Medulla oblongata (tissue), 1 donor: ENCODE results near the gene ZNF782.
"Not testable (repeated sequence)": the region's sequence is repeated elsewhere in the genome, so short reads cannot be mapped to it uniquely, and the experiment has no call there.

ENCODE experiments used
- DNase-seq: peaks from one replicate; pipeline ENCODE4 v3.0.0-alpha.2; 2015; ENCODE audit errors: extremely low spot score

ZNF782 gene

DNA sequence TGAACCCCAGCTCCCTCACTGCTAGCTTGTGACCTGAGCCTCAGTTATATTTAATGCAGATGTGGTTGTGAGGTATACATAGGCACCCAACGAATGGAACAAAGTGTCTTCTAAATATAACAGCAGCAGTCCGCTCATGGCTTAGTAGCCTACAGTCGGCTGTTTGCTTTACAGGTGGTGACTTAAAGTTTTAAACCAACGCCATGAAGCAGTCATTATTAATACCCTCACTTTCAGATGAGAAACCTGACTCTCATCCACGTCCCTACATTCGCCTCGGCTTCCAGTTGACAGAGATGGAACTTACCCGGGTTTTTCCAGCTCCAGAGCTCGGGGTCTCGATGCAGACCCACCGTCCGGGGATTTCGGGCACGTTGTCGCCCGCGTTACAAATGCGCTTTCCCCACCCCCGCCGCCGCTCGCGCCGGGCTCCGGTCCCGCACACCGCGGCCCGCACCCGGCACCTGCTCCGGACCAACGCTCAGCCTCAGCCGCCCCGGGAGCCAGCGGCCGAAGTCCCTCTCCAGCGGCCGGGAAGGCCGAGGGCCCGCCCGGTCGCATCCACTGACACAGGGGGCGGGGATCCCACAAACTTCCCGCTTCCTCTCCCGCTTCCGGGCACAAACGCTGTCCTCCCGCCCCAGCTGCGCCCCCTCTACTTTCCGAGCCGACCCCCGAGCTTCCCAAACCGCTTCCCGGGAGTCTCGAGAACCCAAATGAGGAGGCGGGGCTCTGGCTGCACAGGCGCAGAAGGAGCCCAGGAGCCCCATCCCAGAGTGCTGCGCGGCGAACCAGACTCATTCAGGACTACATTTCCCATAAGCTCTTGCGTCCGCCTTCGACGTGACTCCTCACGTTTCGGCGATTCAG, at the start of gene ZNF782:
Gene ZNF782 (minus strand): TSS at position 734 of the 870 bp plus-strand sequence. CDS start 2,553 bp downstream, outside the sequence.
- DNase-seq: peak; percentile 97

- not testable (repeated sequence) for DNase-seq
Observed at GRCh38 chr9:96900010-96900409, 45.7 kb upstream of the ZNF782 start.

GRCh38 chr9:96892131-96892530, 37.8 kb upstream of the ZNF782 start:
- no peak for DNase-seq

GRCh38 chr9:96888591-96888990, 34.3 kb upstream of the ZNF782 start:
- DNase-seq: no peak

DNA sequence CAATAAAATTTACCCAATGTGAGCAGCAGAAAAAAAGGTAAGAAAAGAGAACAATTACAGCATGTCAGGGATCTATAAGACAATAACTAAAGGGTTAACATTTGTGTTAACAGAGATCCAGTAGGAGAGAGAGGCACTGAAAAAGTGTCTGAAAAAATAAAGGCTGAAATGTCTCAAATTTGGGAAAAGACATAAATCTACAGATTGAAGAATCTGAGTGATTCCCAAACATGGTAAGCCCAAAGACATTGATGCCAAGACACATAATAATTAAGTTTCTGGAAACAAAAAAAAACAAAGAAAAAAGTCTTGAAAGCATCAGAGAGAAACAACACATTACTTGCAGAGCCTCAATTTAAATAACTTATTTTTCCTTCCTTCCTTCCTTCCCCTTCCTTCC, 31.1 kb upstream of the ZNF782 start:
- no peak for DNase-seq

GRCh38 chr9:96884443-96884842, 30.1 kb upstream of the ZNF782 start:
- no peak for DNase-seq

DNA sequence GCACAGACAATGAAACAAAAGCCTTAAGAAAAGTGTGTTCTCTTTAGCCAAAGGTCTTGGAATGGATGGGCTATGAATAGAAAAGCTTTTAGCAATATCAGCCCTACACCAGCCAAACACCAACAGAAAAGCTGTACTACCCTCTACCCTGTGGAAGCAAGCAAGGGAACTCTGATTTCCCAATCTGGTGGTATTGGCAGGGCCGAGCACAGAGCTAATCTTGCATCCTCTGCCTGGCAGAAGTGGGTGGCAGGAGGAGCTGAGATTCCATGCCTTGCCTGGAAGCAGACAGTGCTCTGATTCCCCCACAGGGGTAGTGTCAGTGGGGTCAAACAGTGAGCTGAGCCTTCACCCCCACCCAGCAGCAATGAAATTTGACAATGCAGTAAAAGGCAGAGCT, 29.6 kb upstream of the ZNF782 start:
- DNase-seq: no peak

DNA sequence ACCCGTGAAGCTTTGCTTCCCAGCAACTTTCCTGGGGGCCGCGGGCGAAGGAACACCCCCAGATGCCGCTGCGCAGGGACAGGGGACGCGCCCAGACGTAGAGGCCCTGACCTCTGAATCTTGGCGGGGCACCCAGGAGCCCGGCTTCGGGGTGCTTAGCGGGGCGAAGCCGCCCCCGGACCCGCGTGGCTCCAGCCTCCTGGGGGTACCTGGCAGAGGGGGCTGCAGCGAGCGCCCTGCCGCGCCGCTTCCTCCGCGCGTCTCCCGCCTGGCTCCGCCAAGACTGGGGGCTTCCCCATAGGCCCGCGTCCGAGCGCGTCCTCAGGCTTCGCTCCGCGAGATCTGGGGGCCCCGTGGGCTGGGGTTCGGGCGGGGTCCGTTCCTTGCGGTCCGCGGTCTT, 23.0 kb upstream of the ZNF782 start:
- DNase-seq: no peak

GRCh38 chr9:96875461-96876142, 21.3 kb upstream of the ZNF782 start:
- DNase-seq: peak; percentile 52

DNA sequence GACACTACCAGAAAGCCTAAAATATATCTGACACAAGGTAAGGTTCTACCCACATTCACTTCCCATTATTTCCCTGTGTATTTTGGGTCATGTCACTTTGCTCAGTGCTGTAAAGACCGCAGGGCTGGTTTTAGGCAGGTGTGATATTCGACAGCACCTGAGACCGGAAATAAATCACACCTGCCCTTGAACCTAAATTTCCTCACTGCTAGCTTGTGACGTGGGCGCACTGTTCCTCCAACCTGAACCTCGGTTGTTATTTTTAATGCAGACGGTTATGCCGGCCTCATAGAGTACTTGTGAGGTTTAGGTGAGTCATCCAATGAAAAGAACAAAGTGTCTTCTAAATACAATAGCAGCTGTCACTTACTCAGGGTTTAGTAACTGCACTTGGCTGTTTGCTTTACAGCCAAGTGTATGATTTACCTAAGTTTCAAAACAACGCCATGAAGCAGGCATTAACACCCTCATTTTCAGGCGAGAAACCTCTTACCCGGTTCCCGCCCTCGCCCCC, 20.7 kb upstream of the ZNF782 start:
- no peak for DNase-seq

DNA sequence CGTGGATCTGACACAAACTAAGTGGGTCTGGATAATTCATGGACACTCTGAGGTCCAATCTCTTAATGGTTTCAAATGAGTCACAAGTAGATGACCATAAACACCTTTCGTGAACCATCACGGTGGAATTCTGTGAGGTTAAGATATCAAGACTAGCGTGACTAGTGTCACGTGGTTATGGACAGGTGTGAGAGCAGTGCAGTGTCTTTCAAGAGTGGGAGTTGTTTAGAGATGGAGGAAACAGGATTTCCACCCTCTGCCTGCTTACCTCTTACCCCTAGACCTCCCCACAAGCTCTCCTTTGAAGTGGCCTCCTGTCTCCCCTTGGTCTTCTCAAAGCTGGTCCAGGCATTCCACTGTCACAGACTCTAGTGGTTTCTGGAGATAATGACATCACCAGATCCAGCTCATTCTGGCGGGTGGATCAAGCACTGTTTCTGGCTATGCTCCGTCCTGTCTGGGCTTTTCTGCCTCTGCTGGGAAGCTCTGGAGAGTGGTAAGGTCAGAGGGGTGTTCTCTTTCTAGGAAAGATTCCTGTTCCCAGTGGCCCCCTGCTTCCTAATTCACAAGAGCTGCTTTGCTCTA, 20.0 kb upstream of the ZNF782 start:
- DNase-seq: no peak

- DNase-seq: no peak
Observed at GRCh38 chr9:96871176-96871575, 16.9 kb upstream of the ZNF782 start.

- no peak for DNase-seq
Observed at GRCh38 chr9:96868709-96869108, 14.4 kb upstream of the ZNF782 start.

DNA sequence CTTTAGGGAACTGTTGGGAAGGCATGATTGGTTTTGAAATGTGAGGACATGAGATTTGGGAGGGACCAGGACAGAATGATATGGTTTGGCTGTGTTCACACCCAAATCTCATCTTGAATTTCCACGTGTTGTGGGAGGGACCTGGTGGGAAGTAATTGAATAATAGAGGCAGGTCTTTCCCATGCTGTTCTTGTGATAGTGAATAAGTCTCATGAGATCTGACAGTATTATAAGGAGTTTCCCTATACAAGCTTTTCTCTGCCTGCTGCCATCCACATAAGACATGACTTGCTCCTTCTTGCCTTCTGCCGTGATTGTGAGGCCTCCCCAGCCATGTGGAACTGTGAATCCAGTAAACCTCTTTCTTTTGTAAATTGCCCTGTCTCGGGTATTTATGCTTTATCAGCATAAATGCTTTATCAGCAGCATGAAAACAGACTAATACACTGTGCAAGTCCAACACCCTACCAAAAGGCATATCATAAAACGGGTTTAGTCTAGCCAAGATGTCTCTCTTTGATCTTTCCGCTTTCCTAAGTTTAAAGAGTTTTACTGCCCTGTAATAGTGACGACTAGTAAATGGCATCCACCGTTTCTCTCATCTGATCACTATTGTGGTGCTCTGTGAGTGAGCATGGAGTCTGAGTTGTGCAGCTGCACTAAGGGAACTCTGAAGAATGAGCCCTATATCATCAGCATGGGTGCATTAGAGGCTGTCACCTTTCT, 12.9 kb upstream of the ZNF782 start:
- no peak for DNase-seq

GRCh38 chr9:96865240-96865639, 10.9 kb upstream of the ZNF782 start:
- not testable (repeated sequence) for DNase-seq

GRCh38 chr9:96859461-96860198, 5.3 kb upstream of the ZNF782 start:
- DNase-seq: no peak

- no peak for DNase-seq
Observed at GRCh38 chr9:96858670-96859069, 4.4 kb upstream of the ZNF782 start.

DNA sequence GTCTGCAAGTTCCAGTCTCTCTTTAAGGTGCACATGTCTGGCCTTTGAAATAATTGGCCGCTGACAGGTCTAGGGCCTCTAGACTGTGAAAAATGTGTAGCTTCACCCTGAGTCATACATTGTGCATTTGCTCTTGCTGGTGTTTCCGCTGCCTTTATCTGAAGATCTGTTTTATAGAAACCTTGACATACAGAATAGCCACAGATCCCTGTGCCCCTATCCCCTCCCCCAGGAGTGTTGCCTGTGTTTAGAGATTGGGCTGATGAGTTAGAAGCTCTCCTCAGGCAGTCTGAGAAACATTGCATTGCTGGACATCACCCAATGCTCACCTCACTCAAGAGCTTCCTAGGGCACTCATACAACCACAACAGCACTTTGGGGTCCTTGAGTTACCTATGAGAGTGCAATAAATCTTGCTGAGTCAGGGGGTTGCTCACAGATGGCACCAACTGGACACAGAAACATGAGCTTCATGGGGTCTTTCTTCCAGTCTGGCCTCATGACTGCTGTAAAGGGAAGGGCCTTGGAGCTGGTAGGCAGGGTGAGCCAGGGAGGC, 3.8 kb upstream of the ZNF782 start:
- no peak for DNase-seq

DNA sequence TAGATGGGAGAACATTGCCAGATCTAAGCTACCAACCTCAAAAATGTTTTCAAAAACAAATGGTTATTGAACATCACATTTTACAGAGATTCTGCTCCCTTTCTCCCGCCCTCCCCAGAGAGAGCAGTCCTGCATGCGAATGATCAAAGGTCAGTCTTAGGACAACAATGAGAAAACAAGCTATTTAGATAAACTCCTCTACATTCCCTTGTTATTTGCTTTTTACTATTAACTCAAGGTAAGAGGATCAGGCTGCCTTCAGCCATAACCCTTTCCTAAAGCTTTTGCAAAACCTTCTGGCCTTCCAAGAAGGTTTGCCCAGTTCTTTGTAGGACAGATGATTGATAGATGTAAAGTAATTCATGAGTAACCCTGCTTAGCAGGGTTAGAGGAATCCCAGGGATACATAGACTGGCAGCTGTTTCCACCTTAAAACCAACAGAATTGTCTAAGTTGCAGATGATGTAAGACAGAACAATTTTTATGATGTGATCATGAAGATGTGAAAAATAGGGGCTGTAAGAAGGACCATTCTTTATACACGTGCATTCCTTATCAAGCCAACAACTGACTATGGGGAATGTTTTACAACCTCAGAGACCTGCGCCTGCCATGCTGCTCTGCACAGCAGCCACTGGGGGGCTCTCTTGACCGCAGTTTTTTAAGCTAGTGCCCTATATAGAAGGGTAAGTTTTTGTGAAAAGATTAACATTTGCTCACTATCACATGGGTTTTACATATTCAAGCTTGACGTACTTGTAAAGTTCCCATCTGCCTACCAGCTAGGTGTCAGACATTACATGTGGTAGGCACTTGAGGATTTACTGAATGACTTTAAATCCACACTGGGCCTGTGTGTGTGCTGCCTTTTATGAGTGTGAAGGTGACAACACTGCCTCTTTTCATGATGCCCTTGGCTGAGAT, 2.3 kb upstream of the ZNF782 start:
- DNase-seq: peak; percentile 84
